Middle frontal gyrus (tissue), 1 donor: Measurements from ENCODE around the gene CXorf51B.
"Not testable (repeated sequence)": the region's sequence is repeated elsewhere in the genome, so short reads cannot be mapped to it uniquely, and the experiment has no call there.

ENCODE experiments used
- DNase-seq: peaks from one replicate; pipeline ENCODE4 v3.0.0-alpha.2; 2015; ENCODE audit warnings: low spot score; ENCODE audit errors: extremely low spot score

The CXorf51B gene

DNA sequence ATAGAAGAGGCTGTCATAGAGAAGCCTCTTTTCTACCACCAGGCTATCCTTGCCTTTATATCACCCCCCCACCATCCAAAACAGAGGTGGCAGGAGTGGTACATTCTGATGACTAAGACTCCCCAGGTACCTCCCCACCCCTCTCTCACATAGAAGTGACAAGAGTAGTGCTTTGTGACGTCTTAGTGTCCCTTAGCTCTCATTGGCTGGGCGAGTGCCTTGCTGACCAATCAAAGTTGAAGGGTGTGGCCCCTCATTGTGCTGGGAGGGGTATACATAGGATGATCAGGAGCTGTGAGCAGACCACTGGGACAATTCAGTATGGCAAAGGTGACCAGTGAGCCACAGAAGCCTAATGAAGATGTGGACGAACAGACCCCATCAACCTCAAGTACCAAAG is at the start of gene CXorf51B:
Gene CXorf51B (plus strand): TSS at position 301 of the 400 bp plus-strand sequence. CDS start 21 bp downstream, at position 322.
- DNase-seq, result not testable (repeated sequence)

DNA sequence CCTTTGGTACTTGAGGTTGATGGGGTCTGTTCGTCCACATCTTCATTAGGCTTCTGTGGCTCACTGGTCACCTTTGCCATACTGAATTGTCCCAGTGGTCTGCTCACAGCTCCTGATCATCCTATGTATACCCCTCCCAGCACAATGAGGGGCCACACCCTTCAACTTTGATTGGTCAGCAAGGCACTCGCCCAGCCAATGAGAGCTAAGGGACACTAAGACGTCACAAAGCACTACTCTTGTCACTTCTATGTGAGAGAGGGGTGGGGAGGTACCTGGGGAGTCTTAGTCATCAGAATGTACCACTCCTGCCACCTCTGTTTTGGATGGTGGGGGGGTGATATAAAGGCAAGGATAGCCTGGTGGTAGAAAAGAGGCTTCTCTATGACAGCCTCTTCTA is 5.1 kb downstream of the CXorf51B start, which contains the start of gene CXorf51A:
Gene CXorf51A (minus strand): TSS at position 101 of the 400 bp plus-strand sequence. CDS start 21 bp downstream, at position 80.
- DNase-seq, result not testable (repeated sequence)

GRCh38 chrX:146831994-146832393 is 22.4 kb downstream of the CXorf51B start:
- DNase-seq, result no peak

DNA sequence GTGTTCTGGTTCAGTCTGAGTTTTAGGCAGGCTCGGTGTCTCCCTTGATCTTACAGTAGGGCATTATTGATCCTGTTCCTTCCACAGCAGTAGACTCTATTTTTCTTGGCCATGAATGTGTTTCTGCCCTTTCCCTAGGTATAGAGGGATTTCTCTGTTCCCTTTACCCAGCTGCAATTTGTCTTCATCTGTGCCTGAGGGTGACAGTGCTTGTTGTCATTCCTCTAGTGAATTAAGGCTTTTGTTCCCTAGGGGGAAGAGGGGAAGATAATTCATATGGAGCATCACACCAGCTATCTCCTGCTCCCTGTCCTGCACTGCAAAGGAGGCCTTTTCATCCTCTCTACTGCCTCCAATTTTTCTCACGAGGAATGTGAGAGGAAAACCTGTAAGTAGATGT is 44.7 kb downstream of the CXorf51B start:
- DNase-seq, result no peak
